ENCODE measurements around the gene MORN2.

DNA sequence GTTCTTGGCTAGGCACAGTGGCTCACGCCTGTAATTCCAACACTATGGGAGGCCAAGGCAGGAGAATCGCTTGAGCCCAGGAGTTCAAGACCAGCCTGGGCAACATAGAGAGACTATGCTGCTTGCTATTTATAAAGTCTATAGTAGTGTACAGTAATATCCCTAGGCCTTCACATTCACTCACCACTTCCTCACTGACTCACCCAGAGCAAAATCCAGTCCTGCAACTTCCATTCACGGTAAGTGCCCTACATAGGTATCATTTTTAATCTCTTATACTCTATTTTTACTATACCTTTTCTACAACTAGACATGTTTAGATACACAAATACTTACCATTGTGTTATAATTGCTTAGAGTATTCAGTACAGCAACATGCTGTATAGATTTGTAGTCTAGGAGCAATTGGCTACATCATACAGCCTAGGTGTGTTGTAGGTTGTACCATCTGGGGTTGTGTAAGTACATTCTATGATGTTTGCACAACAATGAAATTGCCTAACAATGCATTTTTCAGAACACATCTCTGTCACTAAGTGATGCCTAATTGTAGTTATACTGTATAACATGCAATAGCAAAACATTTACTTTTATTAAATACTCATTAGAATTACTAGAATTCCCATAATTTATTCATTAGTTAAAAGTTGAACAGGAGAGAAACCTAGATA, 8.9 kb upstream of the MORN2 start:
- no peak for TF ChIP-seq ZNF747 (tag by site-specific recombination; IDR thresholded peaks at IDR 0.05)
- TF ChIP-seq, protein P1, sequence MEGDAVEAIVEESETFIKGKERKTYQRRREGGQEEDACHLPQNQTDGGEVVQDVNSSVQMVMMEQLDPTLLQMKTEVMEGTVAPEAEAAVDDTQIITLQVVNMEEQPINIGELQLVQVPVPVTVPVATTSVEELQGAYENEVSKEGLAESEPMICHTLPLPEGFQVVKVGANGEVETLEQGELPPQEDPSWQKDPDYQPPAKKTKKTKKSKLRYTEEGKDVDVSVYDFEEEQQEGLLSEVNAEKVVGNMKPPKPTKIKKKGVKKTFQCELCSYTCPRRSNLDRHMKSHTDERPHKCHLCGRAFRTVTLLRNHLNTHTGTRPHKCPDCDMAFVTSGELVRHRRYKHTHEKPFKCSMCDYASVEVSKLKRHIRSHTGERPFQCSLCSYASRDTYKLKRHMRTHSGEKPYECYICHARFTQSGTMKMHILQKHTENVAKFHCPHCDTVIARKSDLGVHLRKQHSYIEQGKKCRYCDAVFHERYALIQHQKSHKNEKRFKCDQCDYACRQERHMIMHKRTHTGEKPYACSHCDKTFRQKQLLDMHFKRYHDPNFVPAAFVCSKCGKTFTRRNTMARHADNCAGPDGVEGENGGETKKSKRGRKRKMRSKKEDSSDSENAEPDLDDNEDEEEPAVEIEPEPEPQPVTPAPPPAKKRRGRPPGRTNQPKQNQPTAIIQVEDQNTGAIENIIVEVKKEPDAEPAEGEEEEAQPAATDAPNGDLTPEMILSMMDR (tag by site-specific recombination; IDR thresholded peaks at IDR 0.05): no peak
- TF ChIP-seq ZNF549 (tag by site-specific recombination; IDR thresholded peaks at IDR 0.05): no peak
- no peak for TF ChIP-seq ZNF140 (tag by site-specific recombination; IDR thresholded peaks at IDR 0.05)
- TF ChIP-seq ZNF121 (tag by site-specific recombination; IDR thresholded peaks at IDR 0.05): no peak
- TF ChIP-seq BCL11A (tag by site-specific recombination; IDR thresholded peaks at IDR 0.05; ENCODE audit: low read depth): no peak
- no peak for TF ChIP-seq ZNF324 (tag by site-specific recombination; IDR thresholded peaks at IDR 0.05)

Data from HEK293 (cell line).